ENCODE results near the gene ACTR3C.
A peak's percentile ranks its signal among the peaks of the same experiment; 100 is the strongest.

ACTR3C gene

GRCh38 chr7:150341263-150342120, 18.1 kb upstream of the ACTR3C start, which contains the start of gene RARRES2:
RARRES2 (minus strand) TSS chr7:150341629; CDS start chr7:150340609, 1,020 bp downstream.
- 2 to 3% methylated on average over 29 to 43 of the region's 49 CpGs for whole genome bisulfite sequencing, 2 experiments (ENCODE audit: insufficient coverage in 2 of 2)
- H3K4me1 ChIP-seq (ENCODE audit: control insufficient read depth, insufficient read depth, low read length, poor library complexity, severe bottlenecking), result peaks cover 17% of the 10 kb centered on the region
- H3K9me3 ChIP-seq (ENCODE audit: control insufficient read depth, low read length), result no peaks in the 10 kb centered on the region
- H3K27ac ChIP-seq (ENCODE audit: low read depth, low read length, severe bottlenecking), result no peak within 1 kb of the TSS
- H3K4me3 ChIP-seq (ENCODE audit: extremely low read depth, insufficient read depth, low read length, poor library complexity, severe bottlenecking), result peak within 1 kb of the TSS; percentile 45
- H3K36me3 ChIP-seq (ENCODE audit: control insufficient read depth, insufficient read depth, low read length), result peaks cover 15% of the 10 kb centered on the region

- Histone ChIP-seq H3K9me3 (ENCODE audit: control insufficient read depth, low read length) (no peaks in the 10 kb centered on the region), H3K4me1 (ENCODE audit: control insufficient read depth, insufficient read depth, low read length, poor library complexity, severe bottlenecking) (peaks cover 17% of the 10 kb centered on the region), H3K4me3 (ENCODE audit: extremely low read depth, insufficient read depth, low read length, poor library complexity, severe bottlenecking) (peak overlapping the region; percentile 45), H3K36me3 (ENCODE audit: control insufficient read depth, insufficient read depth, low read length) (peaks cover 18% of the 10 kb centered on the region), H3K27ac (ENCODE audit: low read depth, low read length, severe bottlenecking) (no peak overlapping the region)
- WGBS, 2 experiments (ENCODE audit: insufficient coverage in 2 of 2), result 2 to 3% methylated on average over 16 to 28 of the region's 29 CpGs
These were observed 17.5 kb upstream of the ACTR3C start for GRCh38 chr7:150340875-150341262.

- peaks cover 25% of the 10 kb centered on the region for H3K36me3 ChIP-seq (ENCODE audit: control insufficient read depth, insufficient read depth, low read length)
- H3K4me3 ChIP-seq (ENCODE audit: extremely low read depth, insufficient read depth, low read length, poor library complexity, severe bottlenecking), result peak overlapping the region; percentile 45
- WGBS, 2 experiments (ENCODE audit: insufficient coverage in 2 of 2), result 16 to 20% methylated on average over 21 to 29 of the region's 39 CpGs
- H3K4me1 ChIP-seq (ENCODE audit: control insufficient read depth, insufficient read depth, low read length, poor library complexity, severe bottlenecking), result peaks cover 17% of the 10 kb centered on the region
- H3K27ac ChIP-seq (ENCODE audit: low read depth, low read length, severe bottlenecking), result no peak overlapping the region
- H3K9me3 ChIP-seq (ENCODE audit: control insufficient read depth, low read length), result no peaks in the 10 kb centered on the region
These were observed 16.8 kb upstream of the ACTR3C start for GRCh38 chr7:150340024-150340749.

- no peak overlapping the region for H3K27ac ChIP-seq (ENCODE audit: low read depth, low read length, severe bottlenecking)
- H3K9me3 ChIP-seq (ENCODE audit: control insufficient read depth, low read length), result no peaks in the 10 kb centered on the region
- H3K4me1 ChIP-seq (ENCODE audit: control insufficient read depth, insufficient read depth, low read length, poor library complexity, severe bottlenecking), result peaks cover 17% of the 10 kb centered on the region
- H3K36me3 ChIP-seq (ENCODE audit: control insufficient read depth, insufficient read depth, low read length), result peaks cover 26% of the 10 kb centered on the region
- H3K4me3 ChIP-seq (ENCODE audit: extremely low read depth, insufficient read depth, low read length, poor library complexity, severe bottlenecking), result peak overlapping the region; percentile 6
- WGBS, 2 experiments (ENCODE audit: insufficient coverage in 2 of 2), result 74 to 77% methylated on average over 3 to 6 of the region's 9 CpGs
These were observed 16.1 kb upstream of the ACTR3C start for GRCh38 chr7:150339409-150339809.

GRCh38 chr7:150338166-150338829, 15.0 kb upstream of the ACTR3C start:
- no peaks in the 10 kb centered on the region for H3K9me3 ChIP-seq (ENCODE audit: control insufficient read depth, low read length)
- H3K4me1 ChIP-seq (ENCODE audit: control insufficient read depth, insufficient read depth, low read length, poor library complexity, severe bottlenecking), result peaks cover 17% of the 10 kb centered on the region
- H3K36me3 ChIP-seq (ENCODE audit: control insufficient read depth, insufficient read depth, low read length), result peaks cover 29% of the 10 kb centered on the region
- WGBS, 2 experiments (ENCODE audit: insufficient coverage in 2 of 2), result 75 to 82% methylated on average over 3 to 10 of the region's 11 CpGs
- H3K27ac ChIP-seq (ENCODE audit: low read depth, low read length, severe bottlenecking), result no peak overlapping the region
- no peak overlapping the region for H3K4me3 ChIP-seq (ENCODE audit: extremely low read depth, insufficient read depth, low read length, poor library complexity, severe bottlenecking)

- H3K4me3 ChIP-seq (ENCODE audit: extremely low read depth, insufficient read depth, low read length, poor library complexity, severe bottlenecking), result no peak overlapping the region
- H3K4me1 ChIP-seq (ENCODE audit: control insufficient read depth, insufficient read depth, low read length, poor library complexity, severe bottlenecking), result peaks cover 17% of the 10 kb centered on the region
- 84 to 93% methylated on average over 6 of the region's 6 CpGs for WGBS, 2 experiments (ENCODE audit: insufficient coverage in 2 of 2)
- peaks cover 31% of the 10 kb centered on the region for H3K36me3 ChIP-seq (ENCODE audit: control insufficient read depth, insufficient read depth, low read length)
- no peaks in the 10 kb centered on the region for H3K9me3 ChIP-seq (ENCODE audit: control insufficient read depth, low read length)
- H3K27ac ChIP-seq (ENCODE audit: low read depth, low read length, severe bottlenecking), result no peak overlapping the region
These were observed 14.3 kb upstream of the ACTR3C start for GRCh38 chr7:150337659-150338081.

GRCh38 chr7:150337179-150337578, 13.8 kb upstream of the ACTR3C start:
- Histone ChIP-seq H3K4me1 (ENCODE audit: control insufficient read depth, insufficient read depth, low read length, poor library complexity, severe bottlenecking) (peaks cover 17% of the 10 kb centered on the region), H3K4me3 (ENCODE audit: extremely low read depth, insufficient read depth, low read length, poor library complexity, severe bottlenecking) (no peak overlapping the region), H3K27ac (ENCODE audit: low read depth, low read length, severe bottlenecking) (no peak overlapping the region), H3K36me3 (ENCODE audit: control insufficient read depth, insufficient read depth, low read length) (peaks cover 32% of the 10 kb centered on the region), H3K9me3 (ENCODE audit: control insufficient read depth, low read length) (no peaks in the 10 kb centered on the region)
- WGBS, 2 experiments (ENCODE audit: insufficient coverage in 2 of 2), result 94 to 96% methylated on average over 14 to 16 of the region's 18 CpGs

- no peak overlapping the region for H3K4me3 ChIP-seq (ENCODE audit: extremely low read depth, insufficient read depth, low read length, poor library complexity, severe bottlenecking)
- no peak overlapping the region for H3K27ac ChIP-seq (ENCODE audit: low read depth, low read length, severe bottlenecking)
- H3K4me1 ChIP-seq (ENCODE audit: control insufficient read depth, insufficient read depth, low read length, poor library complexity, severe bottlenecking), result peaks cover 17% of the 10 kb centered on the region
- 92 to 97% methylated on average over 14 of the region's 14 CpGs for WGBS, 2 experiments (ENCODE audit: insufficient coverage in 2 of 2)
- peaks cover 37% of the 10 kb centered on the region for H3K36me3 ChIP-seq (ENCODE audit: control insufficient read depth, insufficient read depth, low read length)
- H3K9me3 ChIP-seq (ENCODE audit: control insufficient read depth, low read length), result no peaks in the 10 kb centered on the region
These were observed 13.4 kb upstream of the ACTR3C start for GRCh38 chr7:150336746-150337145.

GRCh38 chr7:150335774-150336112, 12.4 kb upstream of the ACTR3C start:
- Histone ChIP-seq H3K36me3 (ENCODE audit: control insufficient read depth, insufficient read depth, low read length) (peaks cover 46% of the 10 kb centered on the region), H3K4me3 (ENCODE audit: extremely low read depth, insufficient read depth, low read length, poor library complexity, severe bottlenecking) (no peak overlapping the region), H3K9me3 (ENCODE audit: control insufficient read depth, low read length) (no peaks in the 10 kb centered on the region), H3K4me1 (ENCODE audit: control insufficient read depth, insufficient read depth, low read length, poor library complexity, severe bottlenecking) (peaks cover 12% of the 10 kb centered on the region), H3K27ac (ENCODE audit: low read depth, low read length, severe bottlenecking) (no peak overlapping the region)
- WGBS, 2 experiments (ENCODE audit: insufficient coverage in 2 of 2), result 87 to 89% methylated on average over 5 to 6 of the region's 6 CpGs

- Histone ChIP-seq H3K36me3 (ENCODE audit: control insufficient read depth, insufficient read depth, low read length) (peaks cover 51% of the 10 kb centered on the region), H3K27ac (ENCODE audit: low read depth, low read length, severe bottlenecking) (no peak overlapping the region), H3K4me3 (ENCODE audit: extremely low read depth, insufficient read depth, low read length, poor library complexity, severe bottlenecking) (no peak overlapping the region), H3K9me3 (ENCODE audit: control insufficient read depth, low read length) (no peaks in the 10 kb centered on the region), H3K4me1 (ENCODE audit: control insufficient read depth, insufficient read depth, low read length, poor library complexity, severe bottlenecking) (peaks cover 7% of the 10 kb centered on the region)
- WGBS, 2 experiments (ENCODE audit: insufficient coverage in 2 of 2), result 65 to 71% methylated on average over 7 of the region's 7 CpGs
These were observed 11.9 kb upstream of the ACTR3C start for GRCh38 chr7:150335108-150335773.
